Measurements from ENCODE around the gene CIAO2A.
"Not testable (repeated sequence)": the region's sequence is repeated elsewhere in the genome, so short reads cannot be mapped to it uniquely, and the experiment has no call there.

Gene CIAO2A

DNA sequence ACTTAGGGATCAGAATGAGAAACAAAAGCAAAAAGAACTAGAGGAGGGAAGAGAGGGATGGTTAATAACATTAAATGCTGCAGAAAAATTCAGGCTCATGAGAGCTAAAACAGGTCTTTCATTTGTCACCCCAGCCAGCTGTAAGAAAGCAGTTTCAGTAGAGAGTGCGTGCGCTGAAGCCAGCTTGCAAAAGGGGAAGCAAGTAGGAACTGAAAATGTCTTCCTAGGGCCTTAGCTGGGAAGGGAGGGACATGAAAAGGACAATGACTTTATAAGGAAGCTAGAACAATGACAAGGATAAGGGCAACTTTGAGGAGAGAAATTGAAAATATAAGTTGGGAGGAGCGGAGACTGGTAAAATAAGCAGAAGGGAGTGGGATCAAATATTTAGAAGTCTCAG, 3.1 kb downstream of the CIAO2A start:
- H3K9me2 ChIP-seq (replicated peaks; ENCODE audit: insufficient read depth, low read length), result no peaks in the 10 kb centered on the region
- no peak overlapping the region for H3K4me3 ChIP-seq (ENCODE audit: low read length)
- TF ChIP-seq EZH2 (optimal IDR thresholded peaks at IDR 0.05; ENCODE audit: low read depth, low read length), result no peak
- TF ChIP-seq EZH2phosphoT487 (IDR thresholded peaks at IDR 0.05; ENCODE audit: low read length), result no peak
- peak overlapping the region; percentile 10 for H3K4me2 ChIP-seq (ENCODE audit: low read depth, low read length)
- no peaks in the 10 kb centered on the region for H3K9me3 ChIP-seq (replicated peaks; ENCODE audit: insufficient read depth, low read length)
- DNase-seq, result peak; percentile 42
- H2AFZ ChIP-seq (ENCODE audit: low read length), result no peak overlapping the region
- H4K20me1 ChIP-seq (ENCODE audit: insufficient read depth, low read length), result no peaks in the 10 kb centered on the region
- H3K27ac ChIP-seq (ENCODE audit: low read length), result peak overlapping the region; percentile 51; the same call in 1 of the 2 replicates
- peaks cover 36% of the 10 kb centered on the region for H3K4me1 ChIP-seq (ENCODE audit: low read length)
- H3F3A ChIP-seq (ENCODE audit: insufficient read depth, low read length), result peaks cover 41% of the 10 kb centered on the region
- H3K27me3 ChIP-seq (replicated peaks; ENCODE audit: insufficient read depth, low read length), result no peaks in the 10 kb centered on the region
- H3K36me3 ChIP-seq (replicated peaks; ENCODE audit: insufficient read depth, low read length), result peaks cover 13% of the 10 kb centered on the region
- H3K9ac ChIP-seq (ENCODE audit: low read length), result no peak overlapping the region; the same call in 1 of the 2 replicates
- peaks cover 76% of the 10 kb centered on the region for H3K79me2 ChIP-seq (ENCODE audit: low read length)

DNA sequence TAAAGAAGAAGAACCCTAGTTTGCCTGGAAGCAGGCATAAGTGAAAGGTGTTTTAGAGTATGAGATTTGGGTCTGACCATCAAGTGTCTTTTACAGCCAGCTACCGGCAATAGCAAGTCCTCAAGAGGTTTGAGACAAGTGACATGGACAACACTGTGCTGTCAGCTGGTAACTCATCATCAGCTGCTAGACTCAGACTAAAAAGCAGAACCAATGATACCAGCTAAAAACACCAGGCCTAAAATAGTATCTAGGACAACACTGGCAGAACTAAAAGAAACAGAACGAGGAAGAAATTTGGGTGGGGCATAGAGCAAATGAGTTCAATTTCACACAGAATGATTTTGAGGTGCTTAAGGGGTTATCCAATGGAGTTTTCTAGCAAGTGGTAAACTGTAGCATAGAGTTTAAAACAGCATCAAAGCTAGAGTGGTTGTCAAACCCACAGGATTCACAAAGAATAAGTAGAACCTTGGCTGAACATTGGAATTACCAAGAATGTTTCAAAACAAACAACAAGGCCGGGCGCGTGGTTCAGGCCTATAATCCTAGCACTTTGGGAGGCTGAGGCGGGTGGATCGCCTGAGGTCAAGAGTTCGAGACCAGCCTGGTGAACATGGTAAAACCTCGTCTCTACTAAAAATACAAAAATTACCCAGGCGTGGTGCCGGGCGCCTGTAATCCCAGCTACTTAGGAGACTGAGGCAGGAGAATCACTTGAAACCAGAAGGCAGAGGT, 3.9 kb downstream of the CIAO2A start:
- TF ChIP-seq EZH2phosphoT487 (IDR thresholded peaks at IDR 0.05; ENCODE audit: low read length) (no peak), EZH2 (optimal IDR thresholded peaks at IDR 0.05; ENCODE audit: low read depth, low read length) (no peak)
- H3K27me3 ChIP-seq (replicated peaks; ENCODE audit: insufficient read depth, low read length), result no peaks in the 10 kb centered on the region
- H3K4me1 ChIP-seq (ENCODE audit: low read length), result peaks cover 28% of the 10 kb centered on the region
- H3K9ac ChIP-seq (ENCODE audit: low read length), result no peak overlapping the region
- H3K79me2 ChIP-seq (ENCODE audit: low read length), result peaks cover 67% of the 10 kb centered on the region
- no peak overlapping the region for H2AFZ ChIP-seq (ENCODE audit: low read length)
- peak overlapping the region; percentile 51; the same call in 1 of the 2 replicates for H3K27ac ChIP-seq (ENCODE audit: low read length)
- H3K9me3 ChIP-seq (replicated peaks; ENCODE audit: insufficient read depth, low read length), result no peaks in the 10 kb centered on the region
- H3K36me3 ChIP-seq (replicated peaks; ENCODE audit: insufficient read depth, low read length), result peaks cover 13% of the 10 kb centered on the region
- DNase-seq, result no peak
- no peaks in the 10 kb centered on the region for H4K20me1 ChIP-seq (ENCODE audit: insufficient read depth, low read length)
- H3K4me2 ChIP-seq (ENCODE audit: low read depth, low read length), result peak overlapping the region; percentile 10
- no peak overlapping the region for H3K4me3 ChIP-seq (ENCODE audit: low read length)
- H3F3A ChIP-seq (ENCODE audit: insufficient read depth, low read length), result peaks cover 32% of the 10 kb centered on the region
- H3K9me2 ChIP-seq (replicated peaks; ENCODE audit: insufficient read depth, low read length), result no peaks in the 10 kb centered on the region

DNA sequence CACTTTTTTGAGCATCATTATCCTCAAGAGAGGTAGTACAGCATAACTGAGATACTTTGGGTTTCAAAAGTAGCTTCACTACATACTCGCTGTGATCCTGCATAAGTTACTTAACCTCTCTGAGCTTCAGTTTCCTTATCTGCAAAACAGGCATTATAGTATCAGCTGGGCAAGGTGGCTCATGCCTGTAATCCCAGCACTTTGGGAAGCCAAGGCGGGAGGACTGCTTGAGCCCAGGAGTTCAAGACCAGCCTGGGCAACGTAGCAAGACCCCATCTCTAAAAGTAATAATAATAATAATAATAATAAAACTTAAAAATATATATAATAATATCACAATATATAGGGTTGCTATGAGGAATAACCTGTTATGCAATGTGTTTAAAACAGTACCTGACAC, 10.9 kb downstream of the CIAO2A start:
- Histone ChIP-seq H3K4me3 (ENCODE audit: low read length) (no peak overlapping the region), H3K9me2 (replicated peaks; ENCODE audit: insufficient read depth, low read length) (no peaks in the 10 kb centered on the region), H3K4me2 (ENCODE audit: low read depth, low read length) (no peak overlapping the region), H3K9ac (ENCODE audit: low read length) (no peak overlapping the region), H3K36me3 (replicated peaks; ENCODE audit: insufficient read depth, low read length) (peaks cover 5% of the 10 kb centered on the region), H3K9me3 (replicated peaks; ENCODE audit: insufficient read depth, low read length) (no peaks in the 10 kb centered on the region), H4K20me1 (ENCODE audit: insufficient read depth, low read length) (0 out of 2 replicates have a peak, but pooled peaks cover 3% of the 10 kb centered on the region), H3K27ac (ENCODE audit: low read length) (no peak overlapping the region), H3F3A (ENCODE audit: insufficient read depth, low read length) (no peaks in the 10 kb centered on the region), H3K79me2 (ENCODE audit: low read length) (peaks cover 42% of the 10 kb centered on the region), H3K4me1 (ENCODE audit: low read length) (no peaks in the 10 kb centered on the region), H2AFZ (ENCODE audit: low read length) (no peak overlapping the region), H3K27me3 (replicated peaks; ENCODE audit: insufficient read depth, low read length) (no peaks in the 10 kb centered on the region)
- TF ChIP-seq EZH2phosphoT487 (IDR thresholded peaks at IDR 0.05; ENCODE audit: low read length) (no peak), EZH2 (optimal IDR thresholded peaks at IDR 0.05; ENCODE audit: low read depth, low read length) (no peak)
- TF ChIP-seq, protein P1, sequence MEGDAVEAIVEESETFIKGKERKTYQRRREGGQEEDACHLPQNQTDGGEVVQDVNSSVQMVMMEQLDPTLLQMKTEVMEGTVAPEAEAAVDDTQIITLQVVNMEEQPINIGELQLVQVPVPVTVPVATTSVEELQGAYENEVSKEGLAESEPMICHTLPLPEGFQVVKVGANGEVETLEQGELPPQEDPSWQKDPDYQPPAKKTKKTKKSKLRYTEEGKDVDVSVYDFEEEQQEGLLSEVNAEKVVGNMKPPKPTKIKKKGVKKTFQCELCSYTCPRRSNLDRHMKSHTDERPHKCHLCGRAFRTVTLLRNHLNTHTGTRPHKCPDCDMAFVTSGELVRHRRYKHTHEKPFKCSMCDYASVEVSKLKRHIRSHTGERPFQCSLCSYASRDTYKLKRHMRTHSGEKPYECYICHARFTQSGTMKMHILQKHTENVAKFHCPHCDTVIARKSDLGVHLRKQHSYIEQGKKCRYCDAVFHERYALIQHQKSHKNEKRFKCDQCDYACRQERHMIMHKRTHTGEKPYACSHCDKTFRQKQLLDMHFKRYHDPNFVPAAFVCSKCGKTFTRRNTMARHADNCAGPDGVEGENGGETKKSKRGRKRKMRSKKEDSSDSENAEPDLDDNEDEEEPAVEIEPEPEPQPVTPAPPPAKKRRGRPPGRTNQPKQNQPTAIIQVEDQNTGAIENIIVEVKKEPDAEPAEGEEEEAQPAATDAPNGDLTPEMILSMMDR (IDR thresholded peaks at IDR 0.05; ENCODE audit: low read length), result no peak
- DNase-seq, result no peak

DNA sequence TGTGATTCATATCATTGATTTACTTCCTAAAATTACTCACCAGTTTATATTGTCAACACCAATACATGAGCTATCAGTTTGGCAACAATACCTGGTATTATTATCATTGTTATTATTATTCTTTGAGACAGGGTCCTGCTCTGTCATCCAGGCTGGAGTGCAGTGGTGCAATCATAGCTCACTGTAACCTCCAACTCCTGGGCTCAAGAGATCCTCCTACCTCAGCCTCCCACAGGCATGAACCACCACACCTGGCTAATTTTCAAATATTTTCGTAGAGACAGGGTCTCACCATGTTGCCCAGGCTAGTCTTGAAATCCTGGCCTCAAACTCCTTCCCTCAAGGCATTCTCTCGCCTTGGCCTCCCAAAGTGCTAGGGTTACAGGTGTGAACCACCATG, 20.1 kb downstream of the CIAO2A start:
- not testable (repeated sequence) for H3K4me3 ChIP-seq (ENCODE audit: low read length); H2AFZ ChIP-seq (ENCODE audit: low read length); H4K20me1 ChIP-seq (ENCODE audit: insufficient read depth, low read length); H3K4me1 ChIP-seq (ENCODE audit: low read length); H3K36me3 ChIP-seq (replicated peaks; ENCODE audit: insufficient read depth, low read length); H3K4me2 ChIP-seq (ENCODE audit: low read depth, low read length); H3K9me3 ChIP-seq (replicated peaks; ENCODE audit: insufficient read depth, low read length); H3K27ac ChIP-seq (ENCODE audit: low read length); DNase-seq; H3K27me3 ChIP-seq (replicated peaks; ENCODE audit: insufficient read depth, low read length); H3K9me2 ChIP-seq (replicated peaks; ENCODE audit: insufficient read depth, low read length); H3F3A ChIP-seq (ENCODE audit: insufficient read depth, low read length); H3K9ac ChIP-seq (ENCODE audit: low read length)
- peaks cover 17% of the 10 kb centered on the region for H3K79me2 ChIP-seq (ENCODE audit: low read length)

Measured in MM.1S (cell line).